HepG2 (cell line): ENCODE measurements around the gene GABARAPL2. TPM values are rescaled to one million over a fixed set of nuclear protein-coding genes. Genes with fewer than 3 reads are reported as not detected.

Source experiments
- ATAC-seq: fragments of 200-7000 bp; cut with Tn5 transposase; 3 replicates; pipeline ENCODE4 v1.9.1; 2020; ENCODE audit warnings: mild to moderate bottlenecking, moderate library complexity
- BruUV-seq: library from RNA; stranded (reverse); fragments of 400-500 nt; replicated peaks from 2 replicates; lab custom pipeline; 2021; lab: Mats Ljungman, UMichigan
- CTCF ChIA-PET: fragments of 300-600 bp; formaldehyde crosslinking; extraction: SDS; loops from one replicate; lab custom pipeline; 2021; ENCODE audit warnings: low total read pairs, inconsistent platforms, low intra/inter-chr PET ratio; lab: Yijun Ruan, JAX
- POLR2A ChIA-PET: fragments of 350-600 bp; sonication (Branson Sonifier 250); formaldehyde crosslinking; loops from one replicate; lab custom pipeline; 2020; ENCODE audit warnings: antibody characterized with exemption, inconsistent platforms; lab: Yijun Ruan, JAX
- DNase-seq: peaks from one replicate; pipeline ENCODE4 v3.0.0-alpha.2; 2015; ENCODE audit warnings: low spot score
- FAIRE-seq: peaks from 3 replicates; lab custom pipeline; 2011; peaks lifted over from hg19 to GRCh38; lab: Jason Lieb, UNC
- H2AFZ ChIP-seq: one replicate; pipeline ENCODE4 v1.6.1; 2011; ENCODE audit warnings: low read length, inconsistent platforms
- H3K27ac ChIP-seq: fragments of 300-600 bp; 3 replicates; pipeline ENCODE4 v1.8.0; 2011; ENCODE audit warnings: mixed run types, mild to moderate bottlenecking, mixed read lengths, low read length, inconsistent platforms; ENCODE audit not compliant: insufficient read depth; ENCODE audit errors: extremely low read length
- H3K27me3 ChIP-seq, 2 experiments: fragments of 200-600 bp in 1 of 2; 2 replicates in 1 of 2; 3 replicates in 1 of 2; pipeline versions ENCODE4 v1.6.0 to v1.8.0; 2011; ENCODE audit warnings: low read length in 2 of 2, mild to moderate bottlenecking in 2 of 2, moderate library complexity in 2 of 2, inconsistent platforms in 1 of 2; ENCODE audit not compliant: insufficient read depth in 2 of 2, control insufficient read depth in 1 of 2
- H3K36me3 ChIP-seq, 2 experiments: fragments of 200-600 bp in 1 of 2; replicated peaks in 1 of 2; 2 replicates in 1 of 2; 3 replicates in 1 of 2; pipeline versions ENCODE4 v1.5.1 to v1.8.0; 2011; ENCODE audit warnings: low read length in 2 of 2, inconsistent platforms in 1 of 2; ENCODE audit not compliant: insufficient read depth in 2 of 2, control insufficient read depth in 1 of 2
- H3K4me1 ChIP-seq: 2 replicates; pipeline ENCODE4 v1.5.1; 2012; ENCODE audit warnings: low read length, inconsistent platforms; ENCODE audit not compliant: insufficient read depth
- H3K4me2 ChIP-seq: 2 replicates; pipeline ENCODE4 v1.6.0; 2011; ENCODE audit warnings: low read depth, low read length, inconsistent platforms
- H3K4me3 ChIP-seq, 3 experiments: fragments of 200-600 bp in 1 of 3; sonication (generic), shearing (Covaris generic) in 1 of 3; replicated peaks in 1 of 3; 2 replicates each; pipeline ENCODE4 v1.5.1; 2011 to 2016; ENCODE audit warnings: low read length in 3 of 3, inconsistent platforms in 2 of 3, low read depth in 2 of 3, mild to moderate bottlenecking in 2 of 3, control low read depth in 1 of 3, mixed read lengths in 1 of 3; ENCODE audit not compliant: insufficient read depth in 1 of 3
- H3K79me2 ChIP-seq: one replicate; pipeline ENCODE4 v1.6.1; 2011; ENCODE audit warnings: low read length, inconsistent platforms; ENCODE audit not compliant: insufficient read depth
- H3K9ac ChIP-seq: 2 replicates; pipeline ENCODE4 v1.6.0; 2011; ENCODE audit warnings: mild to moderate bottlenecking, low read depth, low read length, inconsistent platforms; ENCODE audit not compliant: insufficient read depth
- H3K9me3 ChIP-seq: 2 replicates; pipeline ENCODE4 v1.5.1; 2012; ENCODE audit warnings: mild to moderate bottlenecking, low read length
- H4K20me1 ChIP-seq: 2 replicates; pipeline ENCODE4 v1.6.0; 2011; ENCODE audit warnings: inconsistent platforms, mild to moderate bottlenecking, low read length, moderate library complexity; ENCODE audit not compliant: insufficient read depth
- AGO1 ChIP-seq: fragments of 200-400 bp; formaldehyde crosslinking; IDR thresholded peaks from 2 replicates; pipeline ENCODE4 v1.6.1; 2017; ENCODE audit warnings: mild to moderate bottlenecking, low read depth, low read length, moderate library complexity; ENCODE audit not compliant: poor library complexity, severe bottlenecking
- FLYWCH1 ChIP-seq: sonication (generic); formaldehyde crosslinking; IDR thresholded peaks from 2 replicates; pipeline ENCODE4 v1.8.1; 2023; ENCODE audit warnings: mild to moderate bottlenecking, missing genetic modification reagents
- FOSL1 ChIP-seq: sonication (generic); formaldehyde crosslinking; IDR thresholded peaks from 2 replicates; pipeline ENCODE4 v1.9.0; 2021; ENCODE audit warnings: missing genetic modification reagents, borderline replicate concordance
- KLF16 ChIP-seq, 2 experiments: sonication (generic) in 1 of 2; formaldehyde crosslinking in 1 of 2; IDR thresholded peaks; 2 replicates each; pipeline versions ENCODE4 v1.6.1 to v1.8.0; 2016 to 2023; ENCODE audit warnings: missing genetic modification reagents in 2 of 2, missing compliant biosample characterization in 1 of 2
- MATR3 ChIP-seq: sonication (generic); formaldehyde crosslinking; IDR thresholded peaks from 2 replicates; pipeline ENCODE4 v1.4.0; 2020; ENCODE audit warnings: missing genetic modification reagents
- PAXIP1 ChIP-seq: sonication (generic); formaldehyde crosslinking; conservative IDR thresholded peaks from 2 replicates; pipeline ENCODE4 v1.4.0; 2020; ENCODE audit warnings: mild to moderate bottlenecking, missing genetic modification reagents, moderate library complexity
- REPIN1 ChIP-seq: sonication (generic); formaldehyde crosslinking; IDR thresholded peaks from 2 replicates; pipeline ENCODE4 v1.8.0; 2022; ENCODE audit warnings: missing genetic modification reagents, low read depth, mild to moderate bottlenecking, borderline replicate concordance
- RORA ChIP-seq: sonication (generic); formaldehyde crosslinking; IDR thresholded peaks from 2 replicates; pipeline ENCODE4 v1.5.0; 2020; ENCODE audit warnings: mild to moderate bottlenecking, missing genetic modification reagents, moderate library complexity
- RXRB ChIP-seq: IDR thresholded peaks from 2 replicates; pipeline ENCODE4 v1.6.1; 2016; ENCODE audit warnings: borderline replicate concordance, missing genetic modification reagents, missing compliant biosample characterization
- ZC3H13 ChIP-seq: sonication (generic); formaldehyde crosslinking; IDR thresholded peaks from 2 replicates; pipeline ENCODE4 v1.8.1; 2023; ENCODE audit warnings: mild to moderate bottlenecking, missing genetic modification reagents, moderate library complexity
- ZFY ChIP-seq: sonication (generic); formaldehyde crosslinking; IDR thresholded peaks from 2 replicates; pipeline ENCODE4 v1.4.0; 2020; ENCODE audit warnings: missing genetic modification reagents
- ZNF292 ChIP-seq: sonication (generic); formaldehyde crosslinking; IDR thresholded peaks from 2 replicates; pipeline ENCODE4 v1.8.1; 2022; ENCODE audit warnings: mild to moderate bottlenecking, low read depth, missing genetic modification reagents, borderline replicate concordance
- ZNF331 ChIP-seq: sonication (generic); formaldehyde crosslinking; IDR thresholded peaks from 2 replicates; pipeline ENCODE4 v1.4.0; 2020; ENCODE audit warnings: missing genetic modification reagents
- ZNF724P ChIP-seq: sonication (generic); formaldehyde crosslinking; IDR thresholded peaks from 2 replicates; pipeline ENCODE4 v1.8.0; 2022; ENCODE audit warnings: missing genetic modification reagents, borderline replicate concordance
- ZNF883 ChIP-seq: sonication (generic); formaldehyde crosslinking; IDR thresholded peaks from 2 replicates; pipeline ENCODE4 v1.5.1; 2020; ENCODE audit warnings: mild to moderate bottlenecking, missing genetic modification reagents; ENCODE audit errors: not compliant biosample characterization
- WGBS: methylation state at CpG from one replicate; pipeline ENCODE4 v1.1.6; 2017; ENCODE audit warnings: low lambda C conversion rate; 5-methylcytosine and 5-hydroxymethylcytosine counted together
- in situ Hi-C: cut with HindIII; loops from 2 replicates; pipeline ENCODE4 v1.10.0; 2017; ENCODE audit warnings: low pct_unique_long_range_greater_than_20kb; ENCODE audit not compliant: extremely low pct_ligation_motif_present
- intact Hi-C: fragments of 100-400 bp; cut with micrococcal nuclease; formaldehyde crosslinking; loops from one replicate; pipeline ENCODE4 v1.10.0; 2022; ENCODE audit not compliant: unreplicated experiment
- polyA plus RNA-seq, 8 experiments: library from polyadenylated mRNA; depleted of rRNA in 3 of 8; stranded (reverse) in 7 of 8; unstranded in 1 of 8; fragments of >200 nt; fragmentation: Illumina TruSeq in 4 of 8; extraction: Trizol in 4 of 8; gene quantifications; 2 replicates each; pipeline versions ENCODE4 v1.2.1 to v1.2.3, GENCODE V29; 2011 to 2016; ENCODE audit warnings: low read depth in 4 of 8, missing spikeins in 1 of 8, mixed read lengths in 1 of 8; ENCODE audit not compliant: insufficient read depth in 1 of 8
- total RNA-seq, 5 experiments: library from RNA; depleted of rRNA; stranded (reverse); fragments of >200 nt; fragmentation: Illumina TruSeq; extraction: Trizol; gene quantifications; 2 replicates each; pipeline ENCODE4 v1.2.3, GENCODE V29; 2016; ENCODE audit warnings: low read depth in 1 of 5
- TF ChIP-seq, protein P1 (sequence below): sonication (generic); formaldehyde crosslinking; IDR thresholded peaks from 2 replicates; pipeline ENCODE4 v1.4.0; 2020; ENCODE audit warnings: missing genetic modification reagents

The GABARAPL2 gene
- total and polyA plus RNA-seq, 2 of the 13 experiments (the other 11 are each of a cell fraction or from before 2014, with no cell fraction given), result 76.4 to 83.0 TPM

GRCh38 chr16:75593825-75594820 is 27.9 kb downstream of the GABARAPL2 start:
- BruUV-seq, result no TSS peak
- Histone ChIP-seq H3K4me1 (peaks cover 20% of the 10 kb centered on the region), H3K36me3 (peaks cover 0 to under 1% of the 10 kb centered on the region in 2 experiments; a peak in 2 of 5 replicates), H3K9ac (peak overlapping the region; percentile 21), H3K27ac (peak overlapping the region; percentile 72), H3K4me2 (peak overlapping the region; percentile 54), H3K79me2 (no peaks in the 10 kb centered on the region), H3K4me3 (peak overlapping the region in 2 of 3 experiments; percentile 10 to 42; a peak in 3 of 6 replicates), H2AFZ (peak overlapping the region; percentile 55), H3K27me3 (no peaks in the 10 kb centered on the region), H3K9me3 (no peaks in the 10 kb centered on the region), H4K20me1 (no peaks in the 10 kb centered on the region)
- 34% methylated on average over 17 of the region's 17 CpGs for WGBS
- FAIRE-seq (peak; percentile 67), ATAC-seq (peak; percentile 97), DNase-seq (peak; percentile 87)
- intact Hi-C loops (loop anchor here (1.0 to 5.0 kb wide), 3 partner anchors 27 to 73 kb away; partner anchors contain the start of gene TMEM231), in situ Hi-C loops (no loop called here)
- ChIA-PET POLR2A (no interaction called here), CTCF (no interaction called here)
- TF ChIP-seq RORA (CRISPR knock-in tag), result no peak
- TF ChIP-seq ZFY (CRISPR knock-in tag), result peak; percentile 29; the same call in 1 of the 2 replicates
- TF ChIP-seq ZNF292, result 0 out of 2 replicates have a peak, but pooled peaks have one; percentile 35
- TF ChIP-seq REPIN1 (CRISPR knock-in tag), result 0 out of 2 replicates have a peak, but pooled peaks have one; percentile 37
- peak; percentile 13; the same call in 1 of the 2 replicates for TF ChIP-seq RXRB (CRISPR knock-in tag)
- TF ChIP-seq, protein P1, sequence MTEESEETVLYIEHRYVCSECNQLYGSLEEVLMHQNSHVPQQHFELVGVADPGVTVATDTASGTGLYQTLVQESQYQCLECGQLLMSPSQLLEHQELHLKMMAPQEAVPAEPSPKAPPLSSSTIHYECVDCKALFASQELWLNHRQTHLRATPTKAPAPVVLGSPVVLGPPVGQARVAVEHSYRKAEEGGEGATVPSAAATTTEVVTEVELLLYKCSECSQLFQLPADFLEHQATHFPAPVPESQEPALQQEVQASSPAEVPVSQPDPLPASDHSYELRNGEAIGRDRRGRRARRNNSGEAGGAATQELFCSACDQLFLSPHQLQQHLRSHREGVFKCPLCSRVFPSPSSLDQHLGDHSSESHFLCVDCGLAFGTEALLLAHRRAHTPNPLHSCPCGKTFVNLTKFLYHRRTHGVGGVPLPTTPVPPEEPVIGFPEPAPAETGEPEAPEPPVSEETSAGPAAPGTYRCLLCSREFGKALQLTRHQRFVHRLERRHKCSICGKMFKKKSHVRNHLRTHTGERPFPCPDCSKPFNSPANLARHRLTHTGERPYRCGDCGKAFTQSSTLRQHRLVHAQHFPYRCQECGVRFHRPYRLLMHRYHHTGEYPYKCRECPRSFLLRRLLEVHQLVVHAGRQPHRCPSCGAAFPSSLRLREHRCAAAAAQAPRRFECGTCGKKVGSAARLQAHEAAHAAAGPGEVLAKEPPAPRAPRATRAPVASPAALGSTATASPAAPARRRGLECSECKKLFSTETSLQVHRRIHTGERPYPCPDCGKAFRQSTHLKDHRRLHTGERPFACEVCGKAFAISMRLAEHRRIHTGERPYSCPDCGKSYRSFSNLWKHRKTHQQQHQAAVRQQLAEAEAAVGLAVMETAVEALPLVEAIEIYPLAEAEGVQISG (CRISPR knock-in tag), result 0 out of 2 replicates have a peak, but pooled peaks have one; percentile 30
- no peak for TF ChIP-seq ZNF883 (CRISPR knock-in tag)
- no peak for TF ChIP-seq MATR3
- no peak for TF ChIP-seq AGO1
- peak; percentile 69 for TF ChIP-seq FOSL1 (CRISPR knock-in tag)
- 0 out of 4 replicates have a peak, but pooled peaks of 1 of the 2 experiments have one; percentile 13 for TF ChIP-seq KLF16 (CRISPR knock-in tag; IDR thresholded peaks at IDR 0.05)
- TF ChIP-seq ZNF331 (CRISPR knock-in tag), result peak; percentile 10; the same call in 1 of the 2 replicates
- TF ChIP-seq ZNF724P (CRISPR knock-in tag), result 0 out of 2 replicates have a peak, but pooled peaks have one; percentile 37
- peak; percentile 75 for TF ChIP-seq PAXIP1 (CRISPR knock-in tag)
- no peak for TF ChIP-seq ZC3H13 (CRISPR knock-in tag)
- TF ChIP-seq FLYWCH1, result no peak
